Fibroblast of mammary gland (primary cell): ENCODE data around the gene FNDC1.
"Not testable (repeated sequence)": the region's sequence is repeated elsewhere in the genome, so short reads cannot be mapped to it uniquely, and the experiment has no call there.

Experiments
- DNase-seq: peaks from one replicate; pipeline ENCODE4 v3.0.0-alpha.2; 2010; ENCODE audit warnings: low read depth
- H3K4me3 ChIP-seq: 2 replicates; pipeline ENCODE4 v1.5.1; 2011; ENCODE audit warnings: low read depth, mild to moderate bottlenecking, low read length, moderate library complexity; ENCODE audit not compliant: control insufficient read depth
- TF ChIP-seq, protein P1 (sequence below): conservative IDR thresholded peaks from 2 replicates; pipeline ENCODE4 v1.5.1; 2011; ENCODE audit warnings: low read depth, low read length, inconsistent platforms; ENCODE audit not compliant: control insufficient read depth, insufficient read depth

The FNDC1 gene

DNA sequence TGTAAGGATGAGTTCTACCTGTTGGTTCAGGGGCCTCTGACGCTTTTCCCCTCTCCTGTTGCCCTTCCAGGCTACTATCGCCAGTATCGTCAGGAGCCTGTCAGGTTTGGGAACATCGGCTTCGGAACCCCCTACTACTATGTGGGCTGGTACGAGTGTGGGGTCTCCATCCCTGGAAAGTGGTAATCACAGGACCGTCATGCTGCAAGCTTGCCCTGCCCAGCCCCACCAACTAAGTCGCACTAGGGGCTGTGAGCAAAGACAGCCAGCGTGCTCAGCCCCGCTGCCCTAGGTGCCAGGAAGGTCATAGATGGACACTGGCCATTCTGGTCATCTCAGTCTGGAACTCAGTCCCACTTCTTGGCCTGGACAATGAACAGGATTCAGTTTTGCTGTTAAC is 102.1 kb downstream of the FNDC1 start:
- TF ChIP-seq, protein P1, sequence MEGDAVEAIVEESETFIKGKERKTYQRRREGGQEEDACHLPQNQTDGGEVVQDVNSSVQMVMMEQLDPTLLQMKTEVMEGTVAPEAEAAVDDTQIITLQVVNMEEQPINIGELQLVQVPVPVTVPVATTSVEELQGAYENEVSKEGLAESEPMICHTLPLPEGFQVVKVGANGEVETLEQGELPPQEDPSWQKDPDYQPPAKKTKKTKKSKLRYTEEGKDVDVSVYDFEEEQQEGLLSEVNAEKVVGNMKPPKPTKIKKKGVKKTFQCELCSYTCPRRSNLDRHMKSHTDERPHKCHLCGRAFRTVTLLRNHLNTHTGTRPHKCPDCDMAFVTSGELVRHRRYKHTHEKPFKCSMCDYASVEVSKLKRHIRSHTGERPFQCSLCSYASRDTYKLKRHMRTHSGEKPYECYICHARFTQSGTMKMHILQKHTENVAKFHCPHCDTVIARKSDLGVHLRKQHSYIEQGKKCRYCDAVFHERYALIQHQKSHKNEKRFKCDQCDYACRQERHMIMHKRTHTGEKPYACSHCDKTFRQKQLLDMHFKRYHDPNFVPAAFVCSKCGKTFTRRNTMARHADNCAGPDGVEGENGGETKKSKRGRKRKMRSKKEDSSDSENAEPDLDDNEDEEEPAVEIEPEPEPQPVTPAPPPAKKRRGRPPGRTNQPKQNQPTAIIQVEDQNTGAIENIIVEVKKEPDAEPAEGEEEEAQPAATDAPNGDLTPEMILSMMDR, result no peak
- DNase-seq, result no peak
- H3K4me3 ChIP-seq, result no peak overlapping the region

DNA sequence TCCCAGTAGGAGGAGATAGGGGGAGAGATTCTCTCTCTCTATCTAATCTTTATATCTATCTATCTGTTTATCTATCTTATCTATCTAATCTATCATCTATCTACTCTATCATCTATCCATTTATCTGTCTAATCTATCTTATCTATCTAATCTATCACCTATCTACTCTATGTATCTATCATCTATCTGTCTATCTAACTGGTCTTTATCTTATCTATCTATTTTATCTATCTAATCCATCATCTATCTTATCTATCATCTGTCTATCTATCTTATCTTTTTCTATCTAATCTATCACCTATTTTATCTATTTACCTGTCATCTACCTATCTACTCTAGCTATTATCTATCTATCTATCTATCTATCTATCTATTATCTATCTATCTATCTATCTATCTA is 109.4 kb downstream of the FNDC1 start:
- H3K4me3 ChIP-seq, result no peak overlapping the region
- no peak for DNase-seq
- TF ChIP-seq, protein P1, result no peak

DNA sequence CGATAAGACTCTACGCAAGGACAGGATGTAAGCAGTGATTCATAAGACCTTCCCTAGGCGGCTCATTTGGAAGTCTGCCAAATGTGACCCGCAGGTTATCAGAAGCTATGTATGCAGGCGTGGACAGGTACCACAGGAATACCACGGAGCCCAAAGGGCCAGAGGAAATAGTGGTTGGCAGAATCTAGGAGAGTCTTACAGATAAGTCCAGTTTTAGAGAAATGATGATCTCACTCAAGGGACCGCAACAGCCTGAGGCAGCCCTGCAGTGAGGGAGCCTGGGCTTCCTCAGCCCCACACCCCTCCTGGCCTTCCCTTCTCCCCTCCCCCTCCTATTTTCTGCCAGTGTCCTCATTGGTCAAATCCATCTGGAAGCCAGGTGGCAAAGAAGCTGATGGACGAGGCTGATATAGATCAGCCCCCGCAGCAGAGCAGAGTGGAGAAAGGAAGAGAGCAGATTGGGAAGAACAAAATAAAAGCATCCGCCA is 110.6 kb downstream of the FNDC1 start:
- TF ChIP-seq, protein P1, result no peak
- no peak for DNase-seq
- no peak overlapping the region for H3K4me3 ChIP-seq

DNA sequence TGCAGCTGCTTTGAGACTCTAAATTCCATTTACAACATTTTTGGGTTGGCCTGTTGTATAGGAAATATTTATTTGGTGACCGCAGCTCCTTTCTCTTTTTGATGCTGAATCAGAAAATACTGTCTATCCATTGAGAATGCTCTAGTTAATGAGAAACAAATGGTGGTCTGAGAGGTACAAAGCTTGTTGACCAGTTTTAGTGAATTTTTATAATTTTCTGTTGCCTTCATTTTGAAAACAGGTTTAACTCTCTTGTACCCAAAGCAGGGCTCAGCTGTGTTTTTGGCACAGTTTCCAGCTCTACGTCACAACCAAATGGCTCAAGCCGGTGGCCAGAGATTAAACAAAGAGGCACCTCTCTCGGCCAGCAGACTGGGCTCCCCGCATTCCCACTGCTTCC is 113.2 kb downstream of the FNDC1 start:
- H3K4me3 ChIP-seq, result no peak overlapping the region
- TF ChIP-seq, protein P1, result no peak
- DNase-seq, result peak; percentile 11

GRCh38 chr6:159284661-159285060 is 115.5 kb downstream of the FNDC1 start:
- not testable (repeated sequence) for H3K4me3 ChIP-seq, DNase-seq

GRCh38 chr6:159298840-159299239 is 129.6 kb downstream of the FNDC1 start:
- no peak overlapping the region for H3K4me3 ChIP-seq
- TF ChIP-seq, protein P1, result no peak
- no peak for DNase-seq

GRCh38 chr6:159299566-159299965 is 130.4 kb downstream of the FNDC1 start:
- no peak overlapping the region for H3K4me3 ChIP-seq
- no peak for DNase-seq
- TF ChIP-seq, protein P1, result no peak
